Measurements from ENCODE around the gene LCN6.
"Not testable (repeated sequence)": the region's sequence is repeated elsewhere in the genome, so short reads cannot be mapped to it uniquely, and the experiment has no call there.

Gene LCN6

DNA sequence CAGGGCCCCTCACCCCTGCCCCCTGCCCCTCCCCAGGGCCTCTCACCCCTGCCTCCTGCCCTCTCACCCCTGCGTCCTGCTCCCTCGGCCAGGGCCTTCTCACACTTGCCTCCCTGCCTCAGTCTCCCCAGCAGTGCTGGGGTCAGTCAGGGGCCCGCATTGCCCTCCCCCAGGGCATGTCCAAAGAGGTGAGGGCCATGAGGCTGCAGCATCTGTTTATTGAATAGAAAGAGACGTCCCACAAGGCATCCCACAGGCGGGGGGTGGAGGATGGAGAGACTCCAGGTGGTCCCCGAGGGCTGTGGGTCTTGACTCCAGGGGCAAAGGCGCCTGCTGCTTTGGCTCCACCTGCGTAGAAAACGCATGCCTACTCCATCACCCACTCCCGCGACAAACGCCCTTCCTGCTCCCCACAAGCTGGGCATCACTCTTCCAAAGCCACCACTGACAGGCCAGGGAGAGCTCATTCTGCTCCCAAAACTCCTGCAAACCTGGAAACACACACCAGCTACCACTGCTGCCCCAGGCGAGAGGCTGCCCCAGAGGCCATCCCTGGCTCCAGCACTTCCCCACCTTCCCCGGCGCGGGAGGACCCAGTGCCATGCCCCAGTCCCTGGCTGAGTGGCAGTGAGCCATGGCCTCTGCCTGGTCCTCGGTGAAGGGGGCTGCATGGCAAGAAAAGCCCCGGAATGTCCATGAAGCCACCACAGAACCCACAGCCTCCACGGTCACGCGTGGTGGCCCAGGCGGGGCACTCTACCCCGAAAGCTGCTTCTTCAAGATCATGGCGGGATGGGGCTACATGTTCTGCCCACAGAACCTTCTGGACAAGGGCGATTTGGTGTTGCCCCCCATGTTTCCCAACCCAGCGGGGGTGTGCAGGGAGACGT, 11.4 kb upstream of the LCN6 start:
- no peak for DNase-seq (ENCODE audit: low read depth)

DNA sequence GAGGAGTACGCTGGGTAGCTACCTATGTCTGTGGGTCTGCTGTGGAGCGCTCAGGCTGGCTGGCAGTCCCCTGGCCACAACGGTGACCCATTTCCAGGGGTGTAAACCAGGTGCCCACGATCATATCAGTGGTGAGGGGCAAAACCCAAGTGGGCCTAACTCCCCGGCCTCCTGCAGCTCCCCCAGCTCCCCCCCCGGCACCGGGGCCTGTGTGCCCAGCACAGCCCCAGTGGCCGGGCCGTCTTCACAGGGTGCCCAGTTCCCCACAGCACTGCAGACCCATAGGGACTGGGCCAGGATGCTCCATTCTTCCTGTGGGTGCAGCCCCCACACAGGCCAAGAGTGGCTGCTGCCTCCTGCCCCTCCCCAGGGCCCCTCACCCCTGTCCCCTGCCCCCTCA, 10.7 kb upstream of the LCN6 start:
- no peak for DNase-seq (ENCODE audit: low read depth)

DNA sequence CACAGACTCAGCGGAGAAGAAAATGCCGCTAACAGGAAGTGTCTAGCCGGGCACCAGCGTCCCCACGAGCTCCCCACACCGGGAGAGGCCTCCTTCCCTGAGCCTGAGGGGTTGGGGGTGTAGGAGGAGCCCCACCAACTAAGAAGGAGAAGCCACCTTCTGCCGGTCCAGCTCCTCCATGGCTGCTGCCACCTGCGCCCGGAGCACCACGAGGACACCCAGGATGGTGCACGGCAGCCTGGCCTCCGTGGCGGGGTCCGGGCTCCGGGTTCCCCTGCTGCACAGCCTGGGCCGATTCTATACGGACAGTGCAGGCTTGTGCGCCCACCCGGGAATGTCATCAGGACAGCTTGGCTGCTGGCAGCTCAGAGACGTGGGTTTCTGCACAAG, 9.4 kb upstream of the LCN6 start:
- no peak for DNase-seq (ENCODE audit: low read depth)

DNA sequence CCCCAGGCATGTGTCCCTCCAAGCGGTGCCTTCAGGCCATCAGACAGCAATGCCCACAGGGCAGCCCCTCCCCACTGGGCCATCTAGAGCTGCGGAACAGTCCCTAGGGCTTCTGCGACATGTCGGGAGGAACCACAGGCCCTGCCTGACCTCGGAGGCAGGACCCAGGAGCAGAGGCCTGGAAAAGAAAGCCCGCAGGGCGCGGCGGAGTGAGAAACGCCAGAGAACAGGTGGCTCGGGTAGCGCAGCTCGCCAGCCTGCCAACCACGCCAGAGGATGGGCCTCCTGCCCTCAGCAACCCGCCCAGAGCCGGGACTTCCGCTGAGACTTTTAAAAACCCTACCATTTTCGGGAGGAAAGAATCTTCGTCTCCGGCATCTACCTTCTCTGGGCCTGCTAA, 9.0 kb upstream of the LCN6 start:
- DNase-seq (ENCODE audit: low read depth), result no peak

DNA sequence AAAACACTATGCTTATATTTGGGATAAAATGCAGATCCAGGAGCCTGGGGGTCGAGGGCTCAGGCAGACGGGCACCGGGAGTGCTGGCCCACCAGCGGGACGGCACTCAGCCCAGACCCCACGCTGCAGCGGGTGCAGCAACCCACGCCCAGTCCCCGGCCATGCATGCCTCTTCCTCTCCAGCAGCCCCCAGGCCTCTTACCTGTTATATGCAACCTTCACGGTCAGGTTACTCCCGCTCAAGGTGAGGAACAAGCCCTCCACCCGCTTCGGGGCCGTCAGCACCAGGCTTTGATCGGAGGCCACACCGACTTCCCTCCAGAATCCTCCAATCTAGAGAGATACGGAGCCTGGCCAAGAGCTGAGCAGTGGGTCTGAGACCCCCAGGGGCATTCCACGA, 8.5 kb upstream of the LCN6 start:
- no peak for DNase-seq (ENCODE audit: low read depth)

DNA sequence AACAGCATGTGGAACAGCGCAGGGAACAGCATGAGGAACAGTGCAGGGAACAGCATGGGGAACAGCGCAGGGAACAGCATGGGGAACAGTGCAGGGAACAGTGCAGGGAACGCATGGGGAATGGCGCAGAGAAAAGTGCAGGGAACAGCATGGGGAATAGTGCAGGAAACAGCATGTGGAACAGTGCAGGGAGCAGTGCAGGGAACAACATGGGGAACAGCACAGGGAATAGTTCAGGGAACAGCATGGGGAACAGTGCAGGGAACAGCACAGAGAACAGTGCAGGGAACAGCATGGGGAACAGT, 7.8 kb upstream of the LCN6 start:
- no peak for DNase-seq (ENCODE audit: low read depth)

DNA sequence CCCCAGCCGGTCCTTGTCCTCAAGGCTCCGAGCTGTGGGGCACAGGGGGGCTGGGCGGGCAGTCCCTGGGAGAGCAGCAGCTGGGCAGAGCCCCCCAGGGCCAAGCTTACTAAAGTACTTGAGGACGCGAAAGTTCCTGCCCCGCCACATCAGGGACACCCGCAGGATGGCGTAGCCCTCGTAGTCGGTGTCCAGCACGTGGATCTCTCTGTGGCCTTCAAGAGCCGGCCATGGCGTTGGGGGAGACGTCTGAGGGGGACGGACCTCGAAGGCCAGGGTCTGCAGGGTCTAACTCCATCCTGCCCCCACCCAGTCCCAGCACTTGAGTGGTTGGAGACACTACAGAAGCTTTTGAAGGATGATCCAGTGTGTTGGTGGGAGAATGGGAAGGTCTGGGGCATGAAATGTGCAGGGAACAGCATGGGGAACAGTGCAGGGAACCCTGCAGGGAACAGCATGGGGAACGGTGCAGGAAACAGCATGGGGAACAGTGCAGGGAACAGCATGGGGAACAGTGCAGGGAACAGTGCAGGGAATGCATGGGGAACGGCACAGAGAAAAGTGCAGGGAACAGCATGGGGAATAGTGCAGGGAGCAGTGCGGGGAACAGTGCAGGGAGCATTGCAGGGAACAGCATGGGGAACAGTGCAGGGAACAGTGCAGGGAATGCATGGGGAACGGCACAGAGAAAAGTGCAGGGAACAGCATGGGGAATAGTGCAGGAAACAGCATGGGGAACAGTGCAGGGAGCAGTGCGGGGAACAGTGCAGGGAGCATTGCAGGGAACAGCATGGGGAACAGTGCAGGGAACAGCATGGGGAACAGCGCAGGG, 7.2 kb upstream of the LCN6 start:
- DNase-seq (ENCODE audit: low read depth), result not testable (repeated sequence)

DNA sequence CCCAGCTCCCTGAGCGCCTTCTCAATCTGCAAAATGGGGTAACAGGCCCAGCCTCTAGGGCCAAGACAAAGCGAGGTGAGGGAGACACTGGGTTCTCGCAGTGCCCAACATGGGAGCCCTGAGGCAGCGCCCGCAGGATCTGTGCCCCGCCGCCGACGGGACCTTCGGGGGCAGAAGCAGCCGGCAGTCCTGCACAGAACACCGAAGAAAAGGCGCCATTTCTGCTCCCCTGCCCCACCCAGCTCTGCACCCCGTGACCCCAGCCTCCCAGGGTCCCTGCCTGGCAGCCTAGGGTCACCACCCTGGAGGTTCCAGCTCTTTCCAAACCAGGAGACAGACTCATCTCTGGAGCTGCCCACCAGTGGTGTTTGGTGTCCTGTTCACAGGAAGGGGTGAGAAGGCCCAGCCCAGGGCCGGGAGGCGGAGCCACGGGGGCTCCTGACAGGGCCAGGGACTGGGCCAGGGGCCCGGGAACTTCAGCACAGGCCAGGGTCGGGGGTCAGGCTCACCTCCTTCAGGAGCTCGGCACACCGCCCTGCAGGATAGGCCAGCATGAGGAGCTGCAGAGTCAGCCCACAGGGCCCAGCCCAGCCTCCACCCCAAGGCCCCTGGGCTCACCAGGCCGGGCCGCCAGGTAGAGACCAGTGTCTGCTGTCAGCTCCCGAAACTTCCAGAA, 6.4 kb upstream of the LCN6 start:
- no peak for DNase-seq (ENCODE audit: low read depth)

DNA sequence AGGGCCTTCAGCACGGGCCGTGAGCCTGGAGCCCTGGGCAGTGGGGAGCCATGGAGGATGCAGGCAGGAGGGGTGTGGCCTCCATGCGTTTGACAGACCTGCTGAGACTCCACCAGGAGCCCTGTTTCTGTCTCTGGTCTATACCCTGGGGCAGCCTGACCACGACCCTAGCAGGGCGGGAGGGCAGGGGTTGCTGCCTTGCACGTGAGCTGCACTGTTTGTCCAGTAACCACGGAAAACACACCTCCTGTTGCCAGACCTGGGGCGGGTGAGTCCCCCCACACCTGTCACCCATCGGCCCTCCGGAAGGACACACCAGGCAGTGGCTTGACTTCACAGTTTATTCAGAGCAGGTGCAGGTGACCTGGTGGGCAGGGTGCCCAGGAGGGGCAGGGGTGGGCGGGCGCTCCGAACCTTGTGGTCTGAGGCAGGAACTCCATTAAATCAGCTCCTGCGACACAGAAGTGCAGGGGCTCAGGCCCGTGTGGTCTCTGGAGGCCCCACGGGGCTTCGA, 5.8 kb upstream of the LCN6 start:
- DNase-seq (ENCODE audit: low read depth), result no peak

DNA sequence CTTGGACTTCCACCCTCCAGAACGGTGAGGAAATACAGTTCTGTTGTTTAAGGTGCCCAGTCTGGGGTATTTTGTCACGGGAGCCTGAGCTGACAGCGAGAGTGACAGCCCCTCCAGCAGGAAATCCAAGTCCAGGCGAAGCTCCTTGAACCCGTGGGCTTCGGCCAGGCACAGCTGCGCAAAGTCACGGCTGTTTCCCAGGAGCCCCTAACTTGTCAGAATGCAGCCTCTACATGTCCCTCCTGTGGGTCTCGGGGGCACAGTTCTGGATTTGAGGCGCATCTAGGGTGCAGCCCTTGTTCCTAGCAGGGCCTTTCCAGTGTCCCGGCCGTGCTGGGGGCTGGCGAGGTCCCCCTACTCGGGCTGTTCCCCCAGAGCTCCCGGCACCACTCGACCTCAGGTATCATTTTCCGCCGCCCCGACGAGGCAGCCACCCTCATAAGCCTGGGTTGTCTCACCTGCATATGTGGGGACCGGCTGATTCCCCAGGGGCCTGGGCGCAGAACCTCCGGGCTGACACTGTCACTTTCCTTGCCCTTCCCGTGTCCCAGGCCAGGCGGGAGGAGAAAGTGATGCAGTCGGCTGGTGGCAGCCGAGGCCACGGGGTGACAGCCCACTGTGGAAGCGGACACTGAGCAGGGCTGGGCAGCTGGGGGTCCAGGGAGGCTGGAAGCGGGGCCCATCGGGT, 5.2 kb upstream of the LCN6 start:
- no peak for DNase-seq (ENCODE audit: low read depth)

DNA sequence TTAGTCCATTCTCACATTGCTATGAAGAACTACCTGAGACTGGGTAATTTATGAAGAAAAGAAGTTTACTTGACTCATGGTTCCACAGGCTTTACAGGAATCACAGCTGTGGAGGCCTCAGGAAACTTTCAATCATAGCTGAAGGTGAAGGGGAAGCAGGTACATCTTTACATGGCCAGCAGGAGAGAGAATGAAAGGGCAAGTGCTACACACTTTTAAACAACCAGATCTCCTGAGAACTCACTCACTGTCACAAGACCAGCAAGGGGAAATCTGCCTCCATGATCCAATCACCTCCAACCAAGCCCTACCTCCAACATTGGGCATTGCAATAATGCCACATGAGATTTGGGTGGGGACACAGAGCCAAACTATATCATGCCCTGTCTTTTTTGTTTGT, 3.5 kb upstream of the LCN6 start:
- no peak for DNase-seq (ENCODE audit: low read depth)

DNA sequence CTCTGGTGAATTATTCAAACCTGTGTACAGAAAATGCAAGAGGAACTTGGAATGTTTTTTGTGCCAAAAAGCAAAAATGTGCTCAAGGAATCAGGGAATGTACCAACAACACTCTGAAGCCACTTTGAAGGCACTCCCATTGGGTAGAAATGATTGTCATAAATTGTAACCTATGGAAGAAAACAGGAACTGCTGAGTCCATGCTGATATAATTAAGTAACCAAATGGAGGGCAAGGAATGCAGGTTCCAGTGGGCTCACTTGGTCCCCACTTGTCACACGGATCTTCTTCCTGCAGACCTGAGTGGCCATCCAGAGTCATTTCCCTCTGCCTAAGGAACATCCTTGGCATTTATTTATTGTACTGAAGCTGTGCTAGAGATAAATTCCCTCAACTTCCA, 2.9 kb upstream of the LCN6 start:
- no peak for DNase-seq (ENCODE audit: low read depth)

DNA sequence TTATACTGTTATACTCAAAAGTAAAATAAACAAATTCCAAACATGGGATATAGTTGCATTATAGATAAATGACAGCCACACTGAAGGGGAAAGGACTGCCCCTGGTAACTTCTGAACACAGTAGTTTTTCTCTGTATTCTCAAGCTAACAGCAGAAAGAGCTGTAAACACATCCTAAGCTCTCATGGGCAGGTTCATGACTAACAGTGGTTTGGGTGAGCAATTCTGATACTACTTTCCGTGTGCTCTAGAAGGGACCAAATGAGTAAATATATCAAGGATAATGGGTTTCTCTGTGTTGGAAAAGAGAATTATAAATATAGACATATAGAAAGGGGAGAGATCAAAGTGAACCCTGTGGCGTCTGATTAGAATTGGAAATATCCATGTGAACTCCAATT, 2.2 kb upstream of the LCN6 start:
- no peak for DNase-seq (ENCODE audit: low read depth)

DNA sequence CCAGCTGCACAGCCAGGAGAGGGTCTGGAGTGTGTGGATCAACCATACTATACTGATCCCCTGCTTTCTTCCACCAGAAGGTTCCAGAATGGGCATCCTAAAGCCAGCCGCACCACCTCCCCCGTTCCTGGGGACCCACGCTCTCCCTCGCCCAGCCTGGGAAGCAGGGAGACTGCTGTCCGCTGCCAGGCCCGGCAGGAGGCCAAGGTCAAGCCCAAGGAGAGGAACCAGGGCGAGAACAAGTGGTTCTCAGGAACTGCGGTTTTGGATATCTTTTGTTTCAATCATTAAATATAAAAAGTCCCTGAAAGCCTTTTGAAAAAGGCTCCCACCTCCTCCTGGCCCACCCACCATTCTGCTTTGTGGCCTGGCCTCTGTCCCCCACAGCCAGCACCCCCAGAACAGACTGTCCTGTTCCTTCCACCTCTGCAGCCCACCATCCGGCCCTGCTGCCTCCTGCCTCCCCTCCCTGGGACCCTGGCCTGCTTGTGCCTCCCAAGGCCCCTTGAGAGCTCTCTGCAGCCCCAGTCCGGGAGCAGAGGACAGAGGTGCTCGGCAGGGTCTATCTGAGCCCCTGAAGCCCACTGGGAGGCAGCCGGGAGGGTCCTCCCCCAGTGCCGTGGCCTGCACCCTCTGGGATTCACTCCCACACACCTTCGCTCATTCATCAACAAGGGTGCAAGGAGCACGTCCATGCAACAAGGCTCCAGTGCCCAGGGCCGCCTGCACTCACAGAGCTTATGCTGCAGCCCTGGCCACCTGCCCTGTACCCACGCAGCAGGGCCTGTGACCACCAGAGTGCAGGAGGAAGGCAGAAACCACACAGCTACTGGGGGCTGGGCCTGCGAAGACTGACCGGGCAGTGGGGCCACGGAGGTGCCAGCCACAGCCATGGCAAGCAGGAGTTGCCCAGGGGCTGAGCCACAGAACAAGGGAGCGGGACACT, 614 bp upstream of the LCN6 start:
- DNase-seq (ENCODE audit: low read depth), result no peak

DNA sequence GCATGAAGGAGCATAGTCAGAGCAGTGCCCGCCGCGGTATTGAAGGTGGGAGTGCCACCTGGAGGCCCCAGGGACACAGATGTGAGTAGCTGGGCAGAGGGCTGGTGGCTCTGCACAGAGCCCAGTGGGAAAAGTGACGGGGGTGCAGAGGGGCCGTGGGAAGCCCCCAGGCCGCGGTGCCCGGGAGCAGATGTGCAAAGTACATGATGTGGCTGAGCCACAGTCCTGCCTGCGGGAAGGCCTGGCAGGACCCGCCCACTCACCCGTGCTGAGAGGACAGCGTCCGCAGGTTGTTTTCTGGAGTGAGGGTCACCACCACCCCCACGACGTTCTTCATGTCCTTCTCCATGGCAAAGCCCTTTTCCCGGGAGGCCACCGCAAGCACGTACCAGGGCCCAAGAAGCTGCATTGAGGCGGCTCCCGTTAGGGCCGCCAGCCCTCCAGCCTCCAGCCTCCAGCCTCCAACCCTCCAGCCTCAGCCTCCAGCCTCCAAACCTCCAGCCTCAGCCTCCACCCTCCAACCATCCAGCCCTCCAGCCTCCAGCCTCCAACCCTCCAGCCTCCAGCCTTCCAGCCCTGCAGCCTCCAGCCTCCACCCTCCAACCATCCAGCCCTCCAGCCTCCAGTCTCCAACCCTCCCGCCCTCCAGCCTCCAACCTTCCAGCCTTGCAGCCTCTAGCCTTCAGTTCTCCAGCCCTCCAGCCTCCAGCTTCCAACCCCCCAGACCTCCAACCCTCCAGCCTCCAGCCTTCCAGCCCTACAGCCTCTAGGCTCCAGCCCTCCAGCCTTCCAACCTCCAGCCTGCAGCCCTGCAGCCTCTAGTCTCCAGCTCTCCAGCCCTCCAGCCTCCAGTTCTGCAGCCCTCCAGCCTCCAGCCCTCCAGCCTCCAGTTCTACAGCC, 914 bp downstream of the LCN6 start:
- no peak for DNase-seq (ENCODE audit: low read depth)

DNA sequence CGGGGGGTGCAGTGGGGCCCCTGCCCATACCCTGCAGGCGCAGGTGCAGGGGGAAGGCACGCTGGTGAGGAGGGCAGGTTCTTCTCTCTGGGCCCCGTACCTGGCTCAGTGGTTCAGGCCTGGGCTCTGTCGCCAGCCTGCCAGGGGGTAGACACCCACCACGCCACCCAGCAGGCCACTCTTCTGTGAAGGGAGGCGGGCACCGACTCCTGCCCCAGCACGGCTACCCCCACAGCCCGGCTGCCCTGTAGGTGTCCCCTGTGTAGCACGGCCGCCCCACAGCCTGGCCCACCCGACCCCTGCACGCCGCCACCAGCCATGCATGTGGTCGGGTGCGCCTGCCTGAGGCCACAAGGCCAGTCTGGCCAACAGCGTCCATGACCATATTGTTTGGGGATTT, 1.7 kb downstream of the LCN6 start:
- DNase-seq (ENCODE audit: low read depth), result no peak

DNA sequence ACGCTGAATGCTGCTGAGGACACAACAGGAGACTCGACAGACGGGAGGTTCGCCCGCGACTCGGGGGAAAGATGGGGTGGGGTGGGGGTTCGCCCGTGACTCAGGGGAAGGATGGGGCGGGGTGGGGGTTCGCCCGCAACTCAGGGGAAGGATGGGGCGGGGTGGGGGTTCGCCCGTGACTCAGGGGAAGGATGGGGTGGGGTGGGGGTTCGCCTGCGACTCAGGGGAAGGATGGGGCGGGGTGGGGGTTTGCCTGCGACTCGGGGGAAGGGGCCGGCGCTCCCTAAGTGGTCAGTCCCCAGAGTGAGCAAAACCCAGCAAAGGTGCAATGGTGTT, 2.2 kb downstream of the LCN6 start:
- DNase-seq (ENCODE audit: low read depth), result no peak

DNA sequence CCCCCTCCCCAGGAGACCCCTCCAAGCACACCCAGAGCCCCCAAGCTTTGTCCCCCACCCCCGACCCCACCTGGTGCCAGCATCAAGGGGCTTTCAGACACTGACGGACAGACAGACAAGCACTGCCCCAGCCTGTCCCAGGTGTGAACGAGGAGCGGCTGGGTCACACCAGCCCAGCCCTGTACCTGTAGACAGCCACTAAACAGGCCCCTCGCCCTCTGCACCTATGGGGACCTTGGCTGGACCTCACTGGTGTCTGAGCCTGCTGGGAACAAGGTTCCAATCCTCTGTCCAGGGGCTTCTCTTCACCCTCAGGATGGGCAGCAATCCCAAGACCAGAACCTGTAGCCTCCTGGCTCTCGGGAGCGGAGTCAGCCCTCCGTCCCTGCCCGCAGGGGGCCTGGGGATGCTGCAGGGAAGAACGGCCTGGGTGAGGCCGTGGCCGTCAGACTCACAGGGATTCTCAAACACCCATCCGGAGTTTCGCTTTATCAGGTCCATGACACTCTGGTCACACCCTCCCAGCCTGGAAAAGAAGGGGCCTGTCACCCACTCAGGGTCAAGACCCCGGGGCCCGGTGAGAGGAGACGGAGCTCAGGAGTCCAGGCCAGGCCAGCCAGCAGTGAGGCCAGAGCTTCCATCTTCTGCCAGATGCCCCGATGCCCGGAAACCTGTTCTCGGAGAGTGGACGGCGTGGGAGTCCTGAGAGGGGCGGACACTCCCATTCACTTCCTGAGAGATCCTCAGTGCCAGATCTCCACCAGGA, 2.8 kb downstream of the LCN6 start:
- no peak for DNase-seq (ENCODE audit: low read depth)

DNA sequence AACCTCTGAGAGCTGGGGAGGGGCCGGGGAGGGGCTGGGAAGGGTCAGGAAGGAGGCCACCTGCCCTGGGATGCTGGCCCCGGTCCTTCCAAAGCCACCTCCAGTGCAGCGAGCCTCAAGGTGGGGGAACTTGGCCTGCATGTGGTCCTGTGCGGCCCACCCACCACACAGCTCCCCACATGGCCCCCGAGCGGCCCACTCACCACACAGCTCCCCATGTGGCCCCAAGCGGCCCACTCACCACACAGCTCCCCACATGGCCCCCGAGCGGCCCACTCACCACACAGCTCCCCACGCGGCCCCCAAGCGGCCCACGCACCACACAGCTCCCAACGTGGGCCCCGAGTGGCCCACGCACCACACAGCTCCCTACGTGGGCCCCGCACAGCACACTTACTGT, 3.6 kb downstream of the LCN6 start:
- DNase-seq (ENCODE audit: low read depth), result no peak
